Keratinocyte (primary cell): ENCODE results near the gene BEX4. TPM values are rescaled to one million over a fixed set of nuclear protein-coding genes. Genes with fewer than 3 reads are reported as not detected.
"Not testable (repeated sequence)": the region's sequence is repeated elsewhere in the genome, so short reads cannot be mapped to it uniquely, and the experiment has no call there.

Source experiments
- DNase-seq: peaks from one replicate; pipeline ENCODE4 v3.0.0-alpha.2; 2011; ENCODE audit warnings: low read depth, missing footprints, low spot score
- FAIRE-seq: peaks from 2 replicates; lab custom pipeline; 2011; peaks lifted over from hg19 to GRCh38; lab: Jason Lieb, UNC
- H2AFZ ChIP-seq: 2 replicates; pipeline ENCODE4 v1.6.0; 2012; ENCODE audit warnings: low read length, control low read depth, inconsistent platforms; ENCODE audit not compliant: control insufficient read depth
- H3K27ac ChIP-seq: 2 replicates; pipeline ENCODE4 v1.5.1; 2011; ENCODE audit warnings: low read length; ENCODE audit not compliant: control insufficient read depth, insufficient read depth
- H3K27me3 ChIP-seq: 3 replicates; pipeline ENCODE4 v1.6.0; 2011; ENCODE audit warnings: low read length; ENCODE audit not compliant: control insufficient read depth, insufficient read depth; ENCODE audit errors: extremely low read depth
- H3K36me3 ChIP-seq, 2 experiments: 2 replicates in 1 of 2; 3 replicates in 1 of 2; pipeline ENCODE4 v1.5.1; 2011; ENCODE audit warnings: low read length in 2 of 2, mild to moderate bottlenecking in 1 of 2; ENCODE audit not compliant: control insufficient read depth in 2 of 2, insufficient read depth in 2 of 2; ENCODE audit errors: extremely low read depth in 1 of 2
- H3K4me1 ChIP-seq: 3 replicates; pipeline ENCODE4 v1.5.1; 2011; ENCODE audit warnings: low read length; ENCODE audit not compliant: control insufficient read depth, insufficient read depth; ENCODE audit errors: extremely low read depth
- H3K4me2 ChIP-seq: 3 replicates; pipeline ENCODE4 v1.6.0; 2011; ENCODE audit warnings: low read depth, low read length; ENCODE audit not compliant: control insufficient read depth, insufficient read depth; ENCODE audit errors: extremely low read depth
- H3K4me3 ChIP-seq, 3 experiments: fragments of 200-600 bp in 1 of 3; sonication (generic) in 1 of 3; 2 replicates in 2 of 3; 3 replicates in 1 of 3; pipeline ENCODE4 v1.5.1; 2011 to 2016; ENCODE audit warnings: low read length in 3 of 3, mild to moderate bottlenecking in 3 of 3, control low read depth in 2 of 3, inconsistent platforms in 1 of 3, low read depth in 1 of 3, mixed read lengths in 1 of 3, mixed run types in 1 of 3, moderate library complexity in 1 of 3; ENCODE audit not compliant: control insufficient read depth in 2 of 3, insufficient read depth in 2 of 3; ENCODE audit errors: extremely low read depth in 1 of 3
- H3K79me2 ChIP-seq: 2 replicates; pipeline ENCODE4 v1.6.0; 2012; ENCODE audit warnings: low read length; ENCODE audit not compliant: control insufficient read depth, insufficient read depth
- H3K9ac ChIP-seq: 3 replicates; pipeline ENCODE4 v1.6.0; 2011; ENCODE audit warnings: low read length; ENCODE audit not compliant: control insufficient read depth, insufficient read depth; ENCODE audit errors: extremely low read depth
- H3K9me1 ChIP-seq: 3 replicates; pipeline ENCODE4 v1.6.0; 2011; ENCODE audit warnings: low read length; ENCODE audit not compliant: control insufficient read depth, insufficient read depth; ENCODE audit errors: extremely low read depth
- H3K9me3 ChIP-seq: 2 replicates; pipeline ENCODE4 v1.5.1; 2012; ENCODE audit warnings: low read depth, low read length; ENCODE audit not compliant: control insufficient read depth
- H4K20me1 ChIP-seq: 3 replicates; pipeline ENCODE4 v1.6.0; 2011; ENCODE audit warnings: low read length; ENCODE audit not compliant: control insufficient read depth, insufficient read depth; ENCODE audit errors: extremely low read depth
- CTCF ChIP-seq, 3 experiments: IDR thresholded peaks in 1 of 3; conservative IDR thresholded peaks in 1 of 3; optimal IDR thresholded peaks in 1 of 3; 2 replicates in 2 of 3; 3 replicates in 1 of 3; pipeline versions ENCODE3 to v1.5.1; 2011; ENCODE audit warnings: low read length in 3 of 3, mild to moderate bottlenecking in 3 of 3, moderate library complexity in 2 of 3, control low read depth in 1 of 3, inconsistent platforms in 1 of 3; ENCODE audit not compliant: insufficient read depth in 2 of 3; ENCODE audit errors: extremely low read depth in 1 of 3
- EZH2 ChIP-seq: IDR thresholded peaks from one replicate; pipeline ENCODE4 v1.6.1; 2012; ENCODE audit warnings: inconsistent platforms, mild to moderate bottlenecking, low read length, moderate library complexity
- dilution Hi-C: fragments of 300-500 bp; cut with MboI; formaldehyde crosslinking; loops from one replicate; pipeline ENCODE4 v1.7.0; 2020; ENCODE audit warnings: low sequenced_read_pairs; ENCODE audit not compliant: extremely low pct_ligation_motif_present
- polyA plus RNA-seq, 5 experiments: library from polyadenylated mRNA; depleted of rRNA in 3 of 5; stranded (reverse) in 3 of 5; stranded (forward) in 1 of 5; unstranded in 1 of 5; fragments of >200 nt; gene quantifications; 1 replicate in 1 of 5; 2 replicates in 3 of 5; 3 replicates in 1 of 5; pipeline versions ENCODE4 v1.2.1 to v1.2.3, GENCODE V29; 2011 to 2012; ENCODE audit warnings: missing spikeins in 2 of 5, low read depth in 1 of 5, low replicate concordance in 1 of 5

The BEX4 gene
- polyA plus RNA-seq, 1 donor (not counting 4 experiments of a cell fraction or from before 2014, with no cell fraction given) = 20.0 TPM

- no peaks in the 10 kb centered on the region for H3K9me3 ChIP-seq
These were observed 17.1 kb upstream of the BEX4 start for GRCh38 chrX:103197721-103198306.

GRCh38 chrX:103198668-103199067 is 16.2 kb upstream of the BEX4 start:
- H3K79me2 ChIP-seq, H3K4me3 ChIP-seq, H3K4me1 ChIP-seq, H3K27ac ChIP-seq, H3K27me3 ChIP-seq, H3K9me3 ChIP-seq, H2AFZ ChIP-seq, H3K4me2 ChIP-seq, H4K20me1 ChIP-seq, H3K9ac ChIP-seq, H3K9me1 ChIP-seq, dilution Hi-C loops, FAIRE-seq, H3K36me3 ChIP-seq, DNase-seq: not testable (repeated sequence)

More at GRCh38 chrX:103197721-103198306, 17.1 kb upstream of the BEX4 start:
- dilution Hi-C loops = no loop called here
- H2AFZ ChIP-seq = no peak overlapping the region
- H3K27ac ChIP-seq = no peak overlapping the region
- no peaks in the 10 kb centered on the region for H4K20me1 ChIP-seq
- H3K36me3 ChIP-seq = no peaks in the 10 kb centered on the region
- H3K9me1 ChIP-seq = no peaks in the 10 kb centered on the region
- no peak for DNase-seq
- no peak overlapping the region for H3K9ac ChIP-seq
- no peak for TF ChIP-seq EZH2
- TF ChIP-seq CTCF (optimal IDR thresholded peaks at IDR 0.05 in 1 of 3, IDR thresholded peaks at IDR 0.05 in 1 of 3, conservative IDR thresholded peaks at IDR 0.05 in 1 of 3; ENCODE audit: extremely low read depth in 1 of 3, insufficient read depth in 2 of 3, low read length in 3 of 3) = no peak
- H3K27me3 ChIP-seq = no peaks in the 10 kb centered on the region
- no peak overlapping the region for H3K4me3 ChIP-seq
- no peak for FAIRE-seq
- no peaks in the 10 kb centered on the region for H3K4me1 ChIP-seq
- H3K79me2 ChIP-seq = no peaks in the 10 kb centered on the region
- H3K4me2 ChIP-seq = no peak overlapping the region

GRCh38 chrX:103201041-103201440 is 13.9 kb upstream of the BEX4 start:
- Histone ChIP-seq H3K4me3 (no peak overlapping the region), H3K27me3 (no peaks in the 10 kb centered on the region), H3K9ac (no peak overlapping the region), H2AFZ (no peak overlapping the region), H3K4me1 (no peaks in the 10 kb centered on the region), H3K9me3 (no peaks in the 10 kb centered on the region), H3K79me2 (no peaks in the 10 kb centered on the region), H3K36me3 (no peaks in the 10 kb centered on the region), H3K4me2 (no peak overlapping the region), H3K9me1 (no peaks in the 10 kb centered on the region), H4K20me1 (no peaks in the 10 kb centered on the region), H3K27ac (no peak overlapping the region)
- FAIRE-seq (no peak), DNase-seq (no peak)
- TF ChIP-seq EZH2 (no peak), CTCF (optimal IDR thresholded peaks at IDR 0.05 in 1 of 3, IDR thresholded peaks at IDR 0.05 in 1 of 3, conservative IDR thresholded peaks at IDR 0.05 in 1 of 3; ENCODE audit: extremely low read depth in 1 of 3, insufficient read depth in 2 of 3, low read length in 3 of 3) (no peak)
- dilution Hi-C loops = no loop called here
